H1 (cell line): ENCODE data around the gene BPIFB6. TPM values are rescaled to one million over a fixed set of nuclear protein-coding genes. Genes with fewer than 3 reads are reported as not detected.

ENCODE experiments used
- CTCF ChIA-PET: fragments of 300-600 bp; sonication (Branson Sonifier 250); formaldehyde crosslinking; loops from one replicate; lab custom pipeline; 2021; ENCODE audit not compliant: partially characterized antibody; lab: Charles Lee
- POLR2A ChIA-PET: fragments of 300-600 bp; sonication (Branson Sonifier 250); formaldehyde crosslinking; loops from one replicate; lab custom pipeline; 2021; ENCODE audit warnings: inconsistent platforms; ENCODE audit not compliant: partially characterized antibody; lab: Charles Lee
- DNase-seq, 2 experiments: peaks; one replicate each; pipeline versions ENCODE4 v3.0.0 to v3.0.0-alpha.2; 2010 to 2022; ENCODE audit warnings: low spot score in 2 of 2, low read depth in 1 of 2, mixed read lengths in 1 of 2
- FAIRE-seq: peaks from 2 replicates; lab custom pipeline; 2011; peaks lifted over from hg19 to GRCh38; lab: Jason Lieb, UNC
- H2AFZ ChIP-seq: 2 replicates; pipeline ENCODE4 v1.8.1; 2012; ENCODE audit warnings: low read length, inconsistent platforms
- H2AK5ac ChIP-seq: 2 replicates; pipeline ENCODE4 v1.6.1; 2013; ENCODE audit warnings: low read depth, low read length
- H2BK120ac ChIP-seq: replicated peaks from 2 replicates; pipeline ENCODE3; 2013; ENCODE audit warnings: low read depth, low read length, inconsistent platforms
- H2BK12ac ChIP-seq: 2 replicates; pipeline ENCODE4 v1.6.1; 2013; ENCODE audit warnings: low read depth, low read length
- H2BK15ac ChIP-seq: 2 replicates; pipeline ENCODE4 v1.6.1; 2013; ENCODE audit warnings: low read length
- H2BK20ac ChIP-seq: 2 replicates; pipeline ENCODE4 v1.6.1; 2013; ENCODE audit warnings: low read length
- H2BK5ac ChIP-seq: 2 replicates; pipeline ENCODE4 v1.6.1; 2013; ENCODE audit warnings: low read depth, low read length
- H3K14ac ChIP-seq: 2 replicates; pipeline ENCODE4 v1.6.1; 2013; ENCODE audit warnings: inconsistent platforms; ENCODE audit not compliant: insufficient read length
- H3K18ac ChIP-seq: 2 replicates; pipeline ENCODE4 v1.6.1; 2013; ENCODE audit warnings: low read length; ENCODE audit errors: extremely low read depth
- H3K23ac ChIP-seq: 2 replicates; pipeline ENCODE4 v1.6.1; 2013; ENCODE audit warnings: inconsistent platforms; ENCODE audit not compliant: insufficient read length
- H3K23me2 ChIP-seq: 2 replicates; pipeline ENCODE4 v1.6.1; 2013; ENCODE audit warnings: low read depth, low read length
- H3K27ac ChIP-seq: 2 replicates; pipeline ENCODE4 v1.6.1; 2011; ENCODE audit warnings: low read depth, low read length, inconsistent platforms
- H3K27me3 ChIP-seq, 4 experiments: replicated peaks in 1 of 4; 1 replicate in 1 of 4; 2 replicates in 3 of 4; pipeline versions ENCODE4 v1.6.1 to v1.8.1; 2011 to 2013; ENCODE audit warnings: low read length in 3 of 4, mild to moderate bottlenecking in 3 of 4, inconsistent platforms in 2 of 4, mixed read lengths in 2 of 4, moderate library complexity in 1 of 4; ENCODE audit not compliant: control insufficient read depth in 3 of 4, insufficient read depth in 3 of 4; ENCODE audit errors: extremely low read depth in 1 of 4
- H3K36me3 ChIP-seq, 4 experiments: 2 replicates each; pipeline versions ENCODE4 v1.6.1 to v1.8.1; 2011 to 2013; ENCODE audit warnings: mild to moderate bottlenecking in 4 of 4, low read length in 3 of 4, moderate library complexity in 2 of 4, control low read depth in 1 of 4, inconsistent platforms in 1 of 4; ENCODE audit not compliant: insufficient read depth in 4 of 4, control insufficient read depth in 2 of 4
- H3K4ac ChIP-seq: replicated peaks from 2 replicates; pipeline ENCODE3; 2013; ENCODE audit warnings: low read length, low read depth, mixed read lengths, inconsistent platforms; ENCODE audit not compliant: insufficient read length
- H3K4me1 ChIP-seq, 4 experiments: replicated peaks in 1 of 4; 1 replicate in 1 of 4; 2 replicates in 3 of 4; pipeline versions ENCODE4 v1.6.1 to v1.8.1; 2011 to 2013; ENCODE audit warnings: low read length in 3 of 4, inconsistent platforms in 2 of 4, mixed read lengths in 1 of 4; ENCODE audit not compliant: insufficient read depth in 4 of 4, control insufficient read depth in 3 of 4
- H3K4me2 ChIP-seq, 2 experiments: 2 replicates each; pipeline versions ENCODE4 v1.6.1 to v1.8.1; 2011 to 2013; ENCODE audit warnings: low read depth in 2 of 2, low read length in 2 of 2, control low read depth in 1 of 2, inconsistent platforms in 1 of 2, mild to moderate bottlenecking in 1 of 2; ENCODE audit not compliant: insufficient read depth in 1 of 2
- H3K4me3 ChIP-seq, 4 experiments: fragments of 200-600, 300-600 bp in 1 of 4; sonication (generic), shearing (Covaris generic), sonication (Bioruptor Twin) in 1 of 4; 2 replicates each; pipeline versions ENCODE4 v1.5.1 to v1.8.1; 2011 to 2016; ENCODE audit warnings: low read length in 4 of 4, low read depth in 3 of 4, control low read depth in 2 of 4, inconsistent platforms in 2 of 4, mild to moderate bottlenecking in 2 of 4, mixed read lengths in 1 of 4, moderate library complexity in 1 of 4; ENCODE audit not compliant: insufficient read depth in 2 of 4; ENCODE audit errors: extremely low read depth in 1 of 4
- H3K56ac ChIP-seq: replicated peaks from 2 replicates; pipeline ENCODE3; 2013; ENCODE audit warnings: low read depth, mild to moderate bottlenecking, mixed read lengths, low read length, inconsistent platforms; ENCODE audit not compliant: insufficient read length
- H3K79me1 ChIP-seq: 2 replicates; pipeline ENCODE4 v1.6.1; 2013; ENCODE audit warnings: low read depth, low read length, control low read depth
- H3K79me2 ChIP-seq, 2 experiments: 2 replicates each; pipeline versions ENCODE4 v1.6.1 to v1.8.1; 2012 to 2013; ENCODE audit warnings: low read length in 2 of 2, mild to moderate bottlenecking in 2 of 2, inconsistent platforms in 1 of 2; ENCODE audit not compliant: insufficient read depth in 2 of 2, control insufficient read depth in 1 of 2
- H3K9ac ChIP-seq, 4 experiments: replicated peaks in 1 of 4; 1 replicate in 1 of 4; 2 replicates in 3 of 4; pipeline versions ENCODE4 v1.6.1 to v1.8.1; 2011 to 2013; ENCODE audit warnings: low read depth in 3 of 4, low read length in 3 of 4, control low read depth in 2 of 4, mild to moderate bottlenecking in 2 of 4, moderate library complexity in 2 of 4, inconsistent platforms in 1 of 4; ENCODE audit errors: extremely low read depth in 1 of 4
- H3K9me3 ChIP-seq, 2 experiments: 2 replicates each; pipeline versions ENCODE4 v1.6.1 to v1.8.1; 2012 to 2013; ENCODE audit warnings: mild to moderate bottlenecking in 2 of 2, moderate library complexity in 2 of 2, control low read depth in 1 of 2, inconsistent platforms in 1 of 2, low read depth in 1 of 2, low read length in 1 of 2, mixed read lengths in 1 of 2; ENCODE audit not compliant: insufficient read depth in 2 of 2
- H4K20me1 ChIP-seq, 2 experiments: replicated peaks in 1 of 2; 2 replicates each; pipeline versions ENCODE3 to v1.8.1; 2011 to 2013; ENCODE audit warnings: inconsistent platforms in 2 of 2, low read length in 2 of 2, mild to moderate bottlenecking in 1 of 2; ENCODE audit not compliant: insufficient read depth in 2 of 2, control insufficient read depth in 1 of 2
- H4K5ac ChIP-seq: 2 replicates; pipeline ENCODE4 v1.6.1; 2013; ENCODE audit warnings: low read length, low read depth, mixed read lengths, inconsistent platforms; ENCODE audit not compliant: insufficient read length
- H4K8ac ChIP-seq: 2 replicates; pipeline ENCODE4 v1.8.0; 2013; ENCODE audit warnings: mild to moderate bottlenecking, moderate library complexity, low read length, inconsistent platforms; ENCODE audit not compliant: insufficient read depth; ENCODE audit errors: extremely low read depth
- H4K91ac ChIP-seq: replicated peaks from 2 replicates; pipeline ENCODE3; 2013; ENCODE audit warnings: low read length, mixed read lengths, inconsistent platforms; ENCODE audit not compliant: insufficient read length
- CTCF ChIP-seq, 3 experiments: IDR thresholded peaks; 1 replicate in 2 of 3; 2 replicates in 1 of 3; pipeline versions ENCODE4 v1.5.1 to v1.6.1; 2011; ENCODE audit warnings: low read length in 3 of 3, mild to moderate bottlenecking in 3 of 3, inconsistent platforms in 2 of 3, low read depth in 1 of 3, moderate library complexity in 1 of 3; ENCODE audit not compliant: insufficient read depth in 1 of 3; ENCODE audit errors: control extremely low read depth in 1 of 3
- SAP30 ChIP-seq: fragments of 300-600 bp; sonication (generic); IDR thresholded peaks from 2 replicates; pipeline ENCODE4 v1.7.1; 2012; ENCODE audit warnings: low read length, moderate library complexity, mild to moderate bottlenecking, inconsistent platforms; ENCODE audit not compliant: insufficient read depth, insufficient replicate concordance
- TBP ChIP-seq: IDR thresholded peaks from 2 replicates; pipeline ENCODE4 v1.6.1; 2011; ENCODE audit warnings: low read depth, low read length, improper control_type of control experiment
- WGBS, 2 experiments: shearing (Covaris generic) in 1 of 2; methylation state at CpG; one replicate each; pipeline versions ENCODE4 v1.1.6 to v1.1.7; 2013 to 2015; ENCODE audit warnings: low lambda C conversion rate in 2 of 2, mixed read lengths in 2 of 2, inconsistent platforms in 1 of 2, low coverage in 1 of 2, missing lambda C conversion rate in 1 of 2; ENCODE audit not compliant: insufficient replicate concordance in 2 of 2, insufficient coverage in 1 of 2, insufficient read length in 1 of 2; ENCODE audit errors: extremely low coverage in 1 of 2, missing lambda C conversion rate in 1 of 2; 5-methylcytosine and 5-hydroxymethylcytosine counted together
- polyA plus RNA-seq, 7 experiments: library from polyadenylated mRNA; depleted of rRNA in 3 of 7; stranded (reverse) in 5 of 7; unstranded in 2 of 7; fragments of >200 nt in 5 of 7; fragments of 200-250 nt in 2 of 7; gene quantifications; 1 replicate in 5 of 7; 2 replicates in 1 of 7; 4 replicates in 1 of 7; pipeline versions ENCODE4 v1.2.1 to v1.2.3, GENCODE V29; 2011 to 2013; ENCODE audit warnings: missing spikeins in 2 of 7, mixed read lengths in 2 of 7
- total RNA-seq: library from RNA; stranded (reverse); fragmentation: NEBNext Ultra II Directional; extraction: Animal tissue kit (Norgen Biotek cat#: 25700); gene quantifications from 2 replicates; pipeline ENCODE4 v1.2.1, GENCODE V29; 2021

BPIFB6 gene
- total and polyA plus RNA-seq, 2 of the 8 experiments (the other 6 are each of a cell fraction or from before 2014, with no cell fraction given) = not detected

GRCh38 chr20:33002087-33002808 is 29.2 kb upstream of the BPIFB6 start:
- POLR2A ChIA-PET = no interaction called here

More at GRCh38 chr20:33002087-33002808, 29.2 kb upstream of the BPIFB6 start:
- Histone ChIP-seq H3K9ac (no peak overlapping the region; a peak in 1 of 7 replicates), H3K4me2 (no peak overlapping the region), H3K4me3 (no peak overlapping the region), H3K36me3 (no peaks in the 10 kb centered on the region), H2BK15ac (no peak overlapping the region), H3K27me3 (no peaks in the 10 kb centered on the region), H4K5ac (no peak overlapping the region), H2BK20ac (no peak overlapping the region), H3K79me1 (no peaks in the 10 kb centered on the region), H3K56ac (no peak overlapping the region), H2BK5ac (no peak overlapping the region), H4K20me1 (no peaks in the 10 kb centered on the region), H3K18ac (no peak overlapping the region), H4K8ac (no peak overlapping the region), H3K9me3 (0 out of 4 replicates have a peak, but pooled peaks cover 0 to 2% of the 10 kb centered on the region in 2 experiments), H2BK120ac (no peak overlapping the region), H3K4me1 (no peaks in the 10 kb centered on the region; a peak in 1 of 7 replicates), H3K79me2 (no peaks in the 10 kb centered on the region), H2AK5ac (no peak overlapping the region), H2BK12ac (no peak overlapping the region), H3K23me2 (no peaks in the 10 kb centered on the region), H3K4ac (no peak overlapping the region), H2AFZ (no peak overlapping the region), H3K23ac (no peak overlapping the region), H3K27ac (no peak overlapping the region), H4K91ac (no peak overlapping the region), H3K14ac (no peak overlapping the region)
- FAIRE-seq = no peak
- WGBS, 2 experiments = 85% methylated on average over 7 of the region's 7 CpGs; no CpG with 5 or more reads in 1 of the 2 experiments
- CTCF ChIA-PET = interaction anchor here (0.6 to 9.1 kb wide), 9 partner anchors 8 to 172 kb away, joined by 3 to 86 read pairs (median 3); no protein-coding TSS in a partner anchor
- TF ChIP-seq CTCF (IDR thresholded peaks at IDR 0.05; ENCODE audit: control extremely low read depth in 1 of 3, insufficient read depth in 1 of 3, low read depth in 1 of 3, low read length in 3 of 3) (peak in 1 of 3 experiments; percentile 27; a peak in 1 of 4 replicates), SAP30 (no peak), TBP (no peak)
- no peak for DNase-seq
